Astrocyte of the spinal cord (primary cell): ENCODE data around the gene GABRE.

ENCODE experiments used
- DNase-seq: peaks from one replicate; pipeline ENCODE4 v3.0.0; 2011; ENCODE audit warnings: low read depth, low spot score
- H3K4me3 ChIP-seq: 2 replicates; pipeline ENCODE4 v1.5.1; 2011; ENCODE audit warnings: low read depth, mild to moderate bottlenecking, low read length, moderate library complexity
- CTCF ChIP-seq: IDR thresholded peaks from 2 replicates; pipeline ENCODE4 v1.5.1; 2012; ENCODE audit warnings: low read depth, mild to moderate bottlenecking, low read length, inconsistent platforms
- in situ Hi-C: cut with HindIII; loops from 2 replicates; pipeline ENCODE4 v1.10.0; 2017; ENCODE audit warnings: low sequenced_read_pairs

Gene GABRE

GRCh38 chrX:151982222-151982621 lies 7.7 kb upstream of the GABRE start:
- DNase-seq = peak; percentile 82
- in situ Hi-C loops = no loop called here
- no peak for TF ChIP-seq CTCF
- no peak overlapping the region for H3K4me3 ChIP-seq

- H3K4me3 ChIP-seq = no peak overlapping the region
- DNase-seq = peak; percentile 51
- no peak for TF ChIP-seq CTCF
- in situ Hi-C loops = no loop called here
Observed at GRCh38 chrX:151981129-151981528, 6.7 kb upstream of the GABRE start.

GRCh38 chrX:151977923-151978322 lies 3.4 kb upstream of the GABRE start:
- DNase-seq = no peak
- in situ Hi-C loops = no loop called here
- no peak overlapping the region for H3K4me3 ChIP-seq
- no peak for TF ChIP-seq CTCF

- H3K4me3 ChIP-seq = no peak overlapping the region
- in situ Hi-C loops = no loop called here
- TF ChIP-seq CTCF = no peak
- DNase-seq = no peak
Observed at GRCh38 chrX:151977009-151977408, 2.5 kb upstream of the GABRE start.

- in situ Hi-C loops = no loop called here
- TF ChIP-seq CTCF = no peak
- no peak for DNase-seq
- no peak overlapping the region for H3K4me3 ChIP-seq
Observed at GRCh38 chrX:151975736-151976275, 1.3 kb upstream of the GABRE start.

GRCh38 chrX:151975228-151975593 lies 735 bp upstream of the GABRE start:
- DNase-seq = no peak
- no peak for TF ChIP-seq CTCF
- peak overlapping the region; percentile 12 for H3K4me3 ChIP-seq
- in situ Hi-C loops = no loop called here

GRCh38 chrX:151973851-151974335 lies 583 bp downstream of the GABRE start:
- H3K4me3 ChIP-seq = peak overlapping the region; percentile 59
- in situ Hi-C loops = no loop called here
- no peak for TF ChIP-seq CTCF
- DNase-seq = peak; percentile 43
